Fibroblast of villous mesenchyme (primary cell): ENCODE results near the gene ZNF618. TPM values are rescaled to one million over a fixed set of nuclear protein-coding genes. Genes with fewer than 3 reads are reported as not detected.

ENCODE experiments used
- DNase-seq: peaks from one replicate; pipeline ENCODE4 v3.0.0-alpha.2; 2010; ENCODE audit warnings: low read depth
- H3K4me3 ChIP-seq: 2 replicates; pipeline ENCODE4 v1.5.1; 2011; ENCODE audit warnings: low read depth, mild to moderate bottlenecking, low read length
- CTCF ChIP-seq: IDR thresholded peaks from 2 replicates; pipeline ENCODE4 v1.5.1; 2012; ENCODE audit warnings: low read depth, mild to moderate bottlenecking, low read length; ENCODE audit not compliant: insufficient read depth
- total RNA-seq: library from RNA; depleted of rRNA; stranded (reverse); fragments of >200 nt; gene quantifications from 2 replicates; pipeline ENCODE4 v1.2.3, GENCODE V29; 2012

ZNF618 gene
- total RNA-seq, 1 donor = 12.5 TPM

GRCh38 chr9:114071197-114071795 is 195.2 kb downstream of the ZNF618 start:
- no peak for DNase-seq
- TF ChIP-seq CTCF = no peak
- H3K4me3 ChIP-seq = no peak overlapping the region

- no peak for DNase-seq
- TF ChIP-seq CTCF = no peak
Measured at GRCh38 chr9:114072184-114073140, 196.4 kb downstream of the ZNF618 start.

GRCh38 chr9:114075602-114076001 is 199.5 kb downstream of the ZNF618 start:
- no peak for TF ChIP-seq CTCF
- DNase-seq = no peak
- H3K4me3 ChIP-seq = no peak overlapping the region

More at GRCh38 chr9:114072184-114073140, 196.4 kb downstream of the ZNF618 start:
- H3K4me3 ChIP-seq = no peak overlapping the region

- no peak for TF ChIP-seq CTCF
- DNase-seq = no peak
- no peak overlapping the region for H3K4me3 ChIP-seq
Measured at GRCh38 chr9:114076237-114077161, 200.4 kb downstream of the ZNF618 start.

GRCh38 chr9:114077162-114077837 is 201.2 kb downstream of the ZNF618 start:
- no peak for TF ChIP-seq CTCF
- H3K4me3 ChIP-seq = no peak overlapping the region
- no peak for DNase-seq
